Mesothelial cell of epicardium (in vitro differentiated cells): ENCODE data around the gene GRIN3B. TPM values are rescaled to one million over a fixed set of nuclear protein-coding genes. Genes with fewer than 3 reads are reported as not detected.

ENCODE experiments used
- DNase-seq, 2 experiments: peaks; one replicate each; pipeline ENCODE4 v3.0.0; 2021; ENCODE audit warnings: low spot score in 2 of 2; ENCODE audit not compliant: unreplicated experiment in 2 of 2
- H3K27ac Mint-ChIP-seq: 2 replicates; pipeline ENCODE4 v1.8.0; 2021; ENCODE audit warnings: mixed read lengths
- H3K27me3 Mint-ChIP-seq: 2 replicates; pipeline ENCODE4 v1.8.0; 2021; ENCODE audit warnings: low read depth, mixed read lengths
- H3K36me3 Mint-ChIP-seq: 2 replicates; pipeline ENCODE4 v1.8.0; 2021; ENCODE audit warnings: mixed read lengths
- H3K4me1 Mint-ChIP-seq: 2 replicates; pipeline ENCODE4 v1.8.0; 2021; ENCODE audit warnings: mixed read lengths
- H3K4me3 Mint-ChIP-seq: 2 replicates; pipeline ENCODE4 v1.8.0; 2021; ENCODE audit warnings: mild to moderate bottlenecking, moderate library complexity, mixed read lengths
- H3K9me3 Mint-ChIP-seq: 2 replicates; pipeline ENCODE4 v1.8.0; 2021; ENCODE audit warnings: mixed read lengths
- total RNA-seq: library from RNA; stranded (reverse); gene quantifications from 3 replicates; pipeline ENCODE4 v1.2.1, GENCODE V29; 2021
- TF ChIP-seq, protein P1 (sequence below): fragments of 200-600 bp; sonication (generic); IDR thresholded peaks from one replicate; pipeline ENCODE4 v1.5.0; 2021; ENCODE audit warnings: antibody characterized with exemption; ENCODE audit not compliant: unreplicated experiment

Gene GRIN3B, protein sequence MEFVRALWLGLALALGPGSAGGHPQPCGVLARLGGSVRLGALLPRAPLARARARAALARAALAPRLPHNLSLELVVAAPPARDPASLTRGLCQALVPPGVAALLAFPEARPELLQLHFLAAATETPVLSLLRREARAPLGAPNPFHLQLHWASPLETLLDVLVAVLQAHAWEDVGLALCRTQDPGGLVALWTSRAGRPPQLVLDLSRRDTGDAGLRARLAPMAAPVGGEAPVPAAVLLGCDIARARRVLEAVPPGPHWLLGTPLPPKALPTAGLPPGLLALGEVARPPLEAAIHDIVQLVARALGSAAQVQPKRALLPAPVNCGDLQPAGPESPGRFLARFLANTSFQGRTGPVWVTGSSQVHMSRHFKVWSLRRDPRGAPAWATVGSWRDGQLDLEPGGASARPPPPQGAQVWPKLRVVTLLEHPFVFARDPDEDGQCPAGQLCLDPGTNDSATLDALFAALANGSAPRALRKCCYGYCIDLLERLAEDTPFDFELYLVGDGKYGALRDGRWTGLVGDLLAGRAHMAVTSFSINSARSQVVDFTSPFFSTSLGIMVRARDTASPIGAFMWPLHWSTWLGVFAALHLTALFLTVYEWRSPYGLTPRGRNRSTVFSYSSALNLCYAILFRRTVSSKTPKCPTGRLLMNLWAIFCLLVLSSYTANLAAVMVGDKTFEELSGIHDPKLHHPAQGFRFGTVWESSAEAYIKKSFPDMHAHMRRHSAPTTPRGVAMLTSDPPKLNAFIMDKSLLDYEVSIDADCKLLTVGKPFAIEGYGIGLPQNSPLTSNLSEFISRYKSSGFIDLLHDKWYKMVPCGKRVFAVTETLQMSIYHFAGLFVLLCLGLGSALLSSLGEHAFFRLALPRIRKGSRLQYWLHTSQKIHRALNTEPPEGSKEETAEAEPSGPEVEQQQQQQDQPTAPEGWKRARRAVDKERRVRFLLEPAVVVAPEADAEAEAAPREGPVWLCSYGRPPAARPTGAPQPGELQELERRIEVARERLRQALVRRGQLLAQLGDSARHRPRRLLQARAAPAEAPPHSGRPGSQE
- 0.29 to 0.36 TPM (median 0.34 TPM) in 3 replicates for total RNA-seq

DNA sequence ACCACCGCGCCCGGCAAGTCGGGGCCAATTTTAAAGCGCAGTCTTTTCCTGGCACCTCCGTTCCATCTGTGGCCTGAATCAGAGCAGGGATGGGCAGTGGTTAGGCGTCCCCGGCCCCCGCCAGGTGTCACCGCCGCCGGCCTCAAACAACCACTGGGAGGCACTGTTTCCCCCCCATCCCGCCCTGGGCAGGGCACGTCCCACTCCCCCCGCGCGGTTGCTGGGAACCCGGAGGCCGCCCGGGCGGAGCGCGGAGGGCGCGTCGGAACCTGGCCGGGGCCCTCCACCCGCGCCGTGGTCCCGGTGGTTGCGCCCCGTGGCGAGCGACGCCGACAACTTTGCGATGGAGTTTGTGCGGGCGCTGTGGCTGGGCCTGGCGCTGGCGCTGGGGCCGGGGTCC lies at the start of gene GRIN3B:
Gene GRIN3B (plus strand): TSS at position 325 of the 400 bp plus-strand sequence. CDS start 19 bp downstream, at position 344.
- Mint-ChIP-seq H3K36me3 (no peaks in the 10 kb centered on the region), H3K27me3 (peaks cover 72% of the 10 kb centered on the region), H3K9me3 (no peaks in the 10 kb centered on the region), H3K4me1 (peaks cover 14% of the 10 kb centered on the region), H3K4me3 (peak within 1 kb of the TSS; percentile 60), H3K27ac (no peak within 1 kb of the TSS)
- TF ChIP-seq, protein P1, sequence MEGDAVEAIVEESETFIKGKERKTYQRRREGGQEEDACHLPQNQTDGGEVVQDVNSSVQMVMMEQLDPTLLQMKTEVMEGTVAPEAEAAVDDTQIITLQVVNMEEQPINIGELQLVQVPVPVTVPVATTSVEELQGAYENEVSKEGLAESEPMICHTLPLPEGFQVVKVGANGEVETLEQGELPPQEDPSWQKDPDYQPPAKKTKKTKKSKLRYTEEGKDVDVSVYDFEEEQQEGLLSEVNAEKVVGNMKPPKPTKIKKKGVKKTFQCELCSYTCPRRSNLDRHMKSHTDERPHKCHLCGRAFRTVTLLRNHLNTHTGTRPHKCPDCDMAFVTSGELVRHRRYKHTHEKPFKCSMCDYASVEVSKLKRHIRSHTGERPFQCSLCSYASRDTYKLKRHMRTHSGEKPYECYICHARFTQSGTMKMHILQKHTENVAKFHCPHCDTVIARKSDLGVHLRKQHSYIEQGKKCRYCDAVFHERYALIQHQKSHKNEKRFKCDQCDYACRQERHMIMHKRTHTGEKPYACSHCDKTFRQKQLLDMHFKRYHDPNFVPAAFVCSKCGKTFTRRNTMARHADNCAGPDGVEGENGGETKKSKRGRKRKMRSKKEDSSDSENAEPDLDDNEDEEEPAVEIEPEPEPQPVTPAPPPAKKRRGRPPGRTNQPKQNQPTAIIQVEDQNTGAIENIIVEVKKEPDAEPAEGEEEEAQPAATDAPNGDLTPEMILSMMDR, result peak; percentile 44
- DNase-seq, result peak in 1 of 2 experiments; percentile 67

DNA sequence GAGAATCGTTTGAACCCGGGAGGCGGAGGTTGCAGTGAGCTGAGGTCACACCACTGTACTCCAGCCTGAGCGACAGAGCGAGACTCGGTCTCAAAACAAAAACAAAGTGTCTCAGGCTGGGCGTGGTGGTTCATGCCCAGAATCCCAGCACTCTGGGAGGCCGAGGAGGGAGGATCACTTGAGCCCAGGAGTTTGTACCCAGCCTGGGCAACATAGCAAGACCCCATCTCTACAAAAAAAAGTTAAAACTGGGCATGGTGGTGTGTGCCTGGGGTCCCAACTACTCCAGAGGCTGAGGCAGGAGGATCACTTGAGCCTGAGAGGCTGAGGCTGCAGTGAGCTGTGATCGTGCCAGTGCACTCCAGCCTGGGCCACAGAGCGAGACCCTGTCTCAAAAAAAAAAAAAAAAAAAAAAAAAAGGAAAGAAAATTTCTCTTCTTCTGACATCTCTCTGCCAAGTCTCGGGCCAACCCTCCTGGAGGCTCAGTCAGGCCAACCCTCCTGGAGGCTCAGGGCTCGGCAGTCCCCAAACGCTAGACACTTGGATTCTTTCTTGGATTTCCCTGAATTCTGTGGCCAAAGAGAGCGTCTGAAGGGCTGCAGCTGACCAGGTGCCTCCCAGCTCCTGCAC lies 48.1 kb upstream of the GRIN3B start:
- TF ChIP-seq, protein P1, result no peak
- Mint-ChIP-seq H3K9me3 (no peaks in the 10 kb centered on the region), H3K36me3 (no peaks in the 10 kb centered on the region), H3K27me3 (no peaks in the 10 kb centered on the region), H3K4me1 (peaks cover 46% of the 10 kb centered on the region), H3K27ac (peak overlapping the region; percentile 94), H3K4me3 (peak overlapping the region; percentile 45)
- DNase-seq, result no peak

DNA sequence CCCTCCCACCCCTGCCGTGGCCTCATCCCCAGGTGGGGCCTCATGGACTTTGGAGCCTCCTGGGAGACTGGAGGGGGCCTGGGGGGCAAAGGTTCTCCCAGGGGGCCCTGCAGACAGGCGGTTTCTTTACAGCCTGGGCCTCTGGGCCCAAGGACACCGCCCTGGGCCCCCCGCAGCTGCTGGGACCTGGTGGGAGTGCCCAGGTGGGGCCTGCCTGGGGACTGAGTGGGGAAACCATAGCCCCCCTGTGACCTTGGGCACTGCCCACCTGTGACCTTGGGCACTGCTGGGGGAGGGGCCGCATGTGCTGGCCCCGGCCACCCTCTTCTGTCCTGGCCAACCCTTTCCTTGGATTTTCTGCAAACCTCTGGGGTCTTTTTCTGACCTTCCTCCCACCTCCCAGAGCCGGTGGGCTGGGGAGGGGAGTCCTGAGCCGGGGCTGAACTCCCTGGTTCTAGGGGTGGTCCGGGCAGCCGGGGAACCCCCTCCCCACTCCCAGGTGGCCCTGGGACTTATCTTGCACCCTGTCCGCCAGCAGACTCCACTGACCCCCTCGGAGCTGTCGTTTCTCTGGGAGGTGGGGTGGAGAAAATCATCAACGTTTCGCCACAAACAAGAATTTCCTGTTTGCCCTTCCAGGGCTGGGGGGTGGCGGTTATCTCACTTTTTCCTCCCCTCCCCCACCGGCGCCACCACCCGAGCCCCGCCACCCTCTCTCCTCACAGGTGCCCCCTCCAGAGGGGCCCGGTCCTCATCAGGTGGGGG lies 47.4 kb upstream of the GRIN3B start:
- H3K4me1 Mint-ChIP-seq, result peaks cover 52% of the 10 kb centered on the region
- no peaks in the 10 kb centered on the region for H3K27me3 Mint-ChIP-seq
- H3K27ac Mint-ChIP-seq, result peak overlapping the region; percentile 93
- no peaks in the 10 kb centered on the region for H3K9me3 Mint-ChIP-seq
- TF ChIP-seq, protein P1, result no peak
- H3K36me3 Mint-ChIP-seq, result no peaks in the 10 kb centered on the region
- H3K4me3 Mint-ChIP-seq, result peak overlapping the region; percentile 53
- no peak for DNase-seq

DNA sequence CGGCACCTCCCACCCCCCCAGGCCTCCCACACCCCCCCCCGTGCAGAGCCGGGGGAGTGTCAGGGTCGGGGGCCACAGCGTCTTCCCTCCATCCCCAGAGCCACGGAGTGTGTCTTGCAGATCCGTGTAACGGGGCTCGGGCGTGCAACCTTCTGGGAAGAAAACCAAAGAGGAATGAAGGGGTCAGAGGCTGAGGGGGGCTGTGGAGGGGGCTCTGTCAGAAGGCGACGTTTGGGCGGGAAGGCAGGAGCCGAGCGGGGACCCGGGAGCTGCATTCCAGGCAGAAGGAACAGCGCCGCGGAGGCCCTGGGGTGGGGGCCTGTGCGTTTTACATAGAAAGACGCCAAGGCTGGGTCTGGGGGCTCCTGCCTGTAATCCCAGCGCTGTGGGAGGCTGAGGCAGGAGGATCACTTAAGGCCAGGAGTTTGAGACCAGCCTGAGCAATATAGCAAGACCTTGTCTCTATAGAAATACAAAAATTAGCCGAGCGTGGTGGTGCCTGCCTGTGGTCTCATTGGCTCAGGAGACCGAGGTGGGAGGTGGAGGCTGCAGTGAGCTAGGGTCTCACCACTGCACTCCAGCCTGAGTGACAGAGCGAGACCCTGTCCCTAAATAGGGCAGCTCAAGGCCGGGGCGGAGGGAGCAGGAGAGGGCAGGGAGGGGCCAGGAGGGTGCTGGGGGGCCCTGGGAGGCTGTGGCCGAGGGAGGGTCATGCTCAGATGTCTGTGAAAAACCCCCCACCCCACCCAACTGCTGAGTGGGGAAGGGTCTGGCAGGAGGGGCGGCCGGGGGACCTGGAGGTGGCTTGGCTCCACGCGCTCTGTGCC lies 46.6 kb upstream of the GRIN3B start:
- no peak for DNase-seq
- no peaks in the 10 kb centered on the region for H3K36me3 Mint-ChIP-seq
- peak overlapping the region; percentile 98 for H3K27ac Mint-ChIP-seq
- H3K4me3 Mint-ChIP-seq, result peak overlapping the region; percentile 45
- H3K4me1 Mint-ChIP-seq, result peaks cover 53% of the 10 kb centered on the region
- no peaks in the 10 kb centered on the region for H3K27me3 Mint-ChIP-seq
- no peaks in the 10 kb centered on the region for H3K9me3 Mint-ChIP-seq
- TF ChIP-seq, protein P1, result no peak
